ENCODE results near the gene PPIA. TPM values are rescaled to one million over a fixed set of nuclear protein-coding genes. Genes with fewer than 3 reads are reported as not detected.
"Not testable (repeated sequence)": the region's sequence is repeated elsewhere in the genome, so short reads cannot be mapped to it uniquely, and the experiment has no call there.

PPIA gene
- polyA plus RNA-seq, 3 donors: 1,223 to 1,327 (median 1,239) TPM

GRCh38 chr7:44803828-44804519 is 7.5 kb downstream of the PPIA start:
- not testable (repeated sequence) for DNase-seq

GRCh38 chr7:44805950-44806349 is 9.5 kb downstream of the PPIA start:
- no peak for DNase-seq

- no peak for DNase-seq
These were observed 12.5 kb downstream of the PPIA start for GRCh38 chr7:44808914-44809393.

DNA sequence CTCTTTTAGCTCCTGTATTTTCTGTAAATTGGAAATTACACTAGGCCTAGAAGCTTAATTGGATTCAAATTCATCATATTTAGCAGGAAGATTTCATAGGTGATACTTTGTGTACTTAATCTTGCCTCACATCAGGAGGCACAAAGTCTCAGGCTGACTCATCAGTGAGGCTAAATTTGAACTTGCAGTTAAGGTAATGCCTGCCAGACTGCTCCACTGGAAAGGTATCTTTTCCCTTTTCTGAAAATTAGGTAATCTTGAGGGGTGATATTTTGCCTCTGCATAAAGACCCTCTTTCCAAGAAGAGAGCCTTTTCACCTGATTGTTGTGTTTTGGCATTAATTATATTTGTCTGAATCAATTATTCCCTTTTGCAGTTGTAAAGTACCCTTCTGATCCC is 14.6 kb downstream of the PPIA start:
- DNase-seq: no peak

- DNase-seq: no peak
These were observed 15.1 kb downstream of the PPIA start for GRCh38 chr7:44811571-44811970.

DNA sequence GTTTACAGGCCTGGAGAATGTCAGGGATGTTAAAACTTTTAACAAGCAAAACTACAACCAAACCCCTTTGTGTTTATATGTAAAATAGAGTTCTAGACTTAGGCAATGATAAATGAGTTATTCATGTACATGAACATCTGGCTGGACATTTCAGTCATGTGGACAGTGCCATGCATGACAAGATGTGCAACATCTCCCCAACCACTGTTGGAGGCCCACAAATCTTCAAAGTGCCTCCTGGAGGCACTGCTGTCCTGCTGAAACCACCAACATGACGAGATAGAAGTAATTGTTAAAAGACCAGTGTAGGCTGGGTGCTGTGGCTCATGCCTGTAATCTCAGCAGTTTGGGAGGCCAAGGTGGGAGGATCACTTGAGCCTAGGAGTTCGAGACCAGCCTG is 18.4 kb downstream of the PPIA start:
- DNase-seq: no peak

DNA sequence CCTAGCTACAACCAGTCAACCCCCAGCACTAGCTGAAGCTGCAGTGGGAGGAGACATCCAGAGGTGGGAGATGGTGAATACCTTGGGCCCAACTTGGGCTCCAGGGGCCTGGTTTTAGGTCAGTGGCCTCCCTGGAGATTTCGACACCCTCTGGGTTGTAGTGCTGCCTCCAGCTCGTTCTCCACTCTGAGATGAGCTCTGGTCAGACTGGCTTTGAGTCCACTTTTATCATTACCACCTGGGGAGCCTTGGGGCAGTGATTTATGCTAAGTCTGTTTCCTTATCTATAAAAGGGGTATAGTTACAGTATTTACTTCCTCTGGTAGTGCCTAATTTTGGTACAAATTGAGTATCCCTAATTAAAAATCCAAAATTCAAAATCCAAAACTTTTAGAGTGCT is 22.8 kb downstream of the PPIA start:
- no peak for DNase-seq

DNA sequence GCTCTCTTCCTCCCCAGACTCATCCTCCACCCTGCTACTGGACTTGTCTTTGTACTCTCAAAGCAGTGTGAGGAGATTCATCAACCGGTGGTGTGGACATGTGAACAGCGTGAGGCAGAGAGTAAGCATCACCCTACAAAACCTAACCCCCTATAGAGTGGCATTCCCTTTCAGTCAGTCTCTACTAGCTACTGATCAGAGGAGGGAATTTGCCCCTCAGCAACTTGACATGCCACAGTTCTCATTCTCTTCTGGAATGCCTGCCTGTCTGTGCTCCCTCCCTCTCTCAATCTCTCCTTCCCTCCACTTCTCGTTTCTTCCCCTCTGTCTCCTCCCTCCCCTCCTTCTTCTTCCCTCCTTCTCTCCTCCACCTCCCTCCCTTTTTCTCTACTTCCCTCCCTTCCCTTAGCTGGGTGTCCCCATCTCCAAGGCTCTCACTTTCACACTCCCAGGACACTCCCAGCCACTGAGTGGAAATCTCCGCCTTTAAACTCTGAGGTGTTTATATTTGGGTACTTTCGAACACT is 26.8 kb downstream of the PPIA start:
- DNase-seq: no peak

DNA sequence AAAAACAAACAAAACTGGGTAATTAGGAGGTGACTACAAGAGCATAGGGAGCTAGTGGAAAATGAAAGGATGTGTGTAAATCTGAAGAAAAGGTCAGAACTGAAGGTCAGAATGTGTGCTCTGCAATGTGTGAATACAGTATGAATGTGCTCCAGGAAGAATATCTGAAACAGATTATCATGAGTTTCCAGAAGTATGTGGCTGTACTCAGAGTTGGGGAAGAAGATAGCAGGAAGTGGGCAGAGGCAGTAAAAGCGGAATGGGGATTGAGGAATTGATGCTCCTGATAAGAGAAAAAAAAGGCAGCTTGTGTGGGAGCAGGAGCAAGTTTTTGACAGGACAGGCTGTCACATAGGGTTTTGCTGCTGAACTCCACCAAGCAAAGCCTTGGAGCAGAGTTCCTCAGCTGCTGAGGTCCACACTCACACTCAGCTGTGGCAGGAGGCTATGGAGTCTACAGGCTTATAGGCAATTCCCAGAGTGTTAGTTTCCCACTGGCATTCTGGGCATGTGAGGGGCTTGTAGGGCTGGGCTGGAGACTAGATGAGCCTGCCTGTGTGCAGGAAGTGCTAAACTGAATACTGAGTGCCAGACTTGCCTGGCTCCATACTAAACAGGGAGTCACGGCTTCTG is 28.5 kb downstream of the PPIA start:
- DNase-seq: no peak

DNA sequence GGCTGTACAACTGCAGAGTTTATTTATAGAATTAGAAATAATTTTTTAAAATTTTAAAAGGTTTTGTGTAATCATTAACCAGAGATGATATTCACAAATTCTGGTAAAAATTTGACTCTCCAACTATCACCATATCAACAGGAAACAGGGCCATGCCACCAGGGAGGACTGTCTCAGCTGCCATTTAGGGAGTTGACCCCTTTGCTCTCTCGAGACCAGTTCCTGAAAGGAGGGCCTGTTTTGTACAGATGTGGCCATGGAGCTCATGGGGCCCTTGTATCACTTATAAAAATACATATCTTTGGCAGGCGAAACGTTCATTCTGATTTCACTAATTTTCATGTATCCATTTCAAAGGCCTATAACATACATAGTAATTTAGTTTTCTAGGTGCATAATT is 31.1 kb downstream of the PPIA start:
- no peak for DNase-seq

DNA sequence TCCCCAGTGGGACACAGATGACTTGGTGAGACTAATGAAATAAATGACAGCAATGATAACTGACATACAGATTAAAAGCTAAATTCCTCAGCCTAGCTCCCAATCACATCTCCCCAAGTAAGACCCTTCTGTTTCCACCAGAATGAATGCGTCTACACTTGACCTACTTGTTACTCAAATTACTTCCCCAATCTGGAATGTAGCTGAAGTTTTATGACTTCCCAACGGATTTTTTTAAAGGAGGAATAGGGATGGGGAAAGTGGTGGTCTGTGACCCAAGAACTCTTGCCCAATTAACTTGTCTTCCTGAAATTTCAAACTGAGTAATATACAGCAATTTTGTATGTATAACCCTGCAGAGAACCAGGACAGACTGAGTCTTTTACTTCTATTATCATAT is 42.3 kb downstream of the PPIA start:
- peak; percentile 52 for DNase-seq

GRCh38 chr7:44842675-44843074 is 46.2 kb downstream of the PPIA start:
- not testable (repeated sequence) for DNase-seq

- not testable (repeated sequence) for DNase-seq
These were observed 47.0 kb downstream of the PPIA start for GRCh38 chr7:44843440-44843839.

DNA sequence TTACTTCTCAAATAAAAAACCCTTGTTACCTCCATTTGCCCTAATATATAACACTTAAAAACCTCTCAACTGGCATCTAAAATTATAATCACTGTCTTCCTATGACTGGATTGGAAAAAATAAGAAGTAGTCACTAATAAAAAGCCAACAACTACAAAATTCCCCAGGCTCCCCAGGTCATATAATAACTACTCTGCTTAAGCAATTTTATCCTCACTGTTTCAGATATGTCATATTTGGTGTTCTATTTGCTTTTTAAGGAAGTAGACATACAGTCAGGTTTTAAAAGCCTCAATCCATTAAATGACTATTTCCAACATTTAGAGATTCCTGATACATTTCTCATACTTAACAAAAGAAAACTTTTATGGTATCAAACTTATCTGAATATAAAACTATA is 49.0 kb downstream of the PPIA start:
- DNase-seq: no peak

GRCh38 chr7:44846390-44846789 is 49.9 kb downstream of the PPIA start:
- DNase-seq: not testable (repeated sequence)

- DNase-seq: no peak
These were observed 50.5 kb downstream of the PPIA start for GRCh38 chr7:44846816-44847508.

DNA sequence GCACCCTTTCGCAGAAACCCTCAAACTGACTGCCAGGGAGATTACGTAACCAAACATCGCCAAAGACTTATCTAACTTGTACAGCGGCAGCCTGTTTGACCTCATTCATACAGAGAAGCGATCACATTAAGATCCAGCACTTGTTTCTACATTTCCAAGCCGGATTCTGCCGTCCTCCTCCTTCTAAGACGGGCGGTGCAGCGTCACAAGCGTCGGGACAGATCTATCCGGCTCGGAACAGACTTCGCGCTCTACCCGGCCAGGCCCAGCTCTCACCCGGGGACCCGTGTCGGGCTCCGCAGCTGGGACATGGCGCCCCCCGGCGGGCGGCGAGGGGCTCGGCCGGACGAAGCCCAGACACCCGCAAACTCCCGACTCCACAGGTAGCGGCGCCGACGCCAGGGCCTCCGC is 51.0 kb downstream of the PPIA start:
- DNase-seq: peak; percentile 87

GRCh38 chr7:44847920-44848634 is 51.6 kb downstream of the PPIA start, which contains the start of gene H2AZ2:
Gene H2AZ2 (minus strand): TSS chr7:44848087. CDS start chr7:44847971, 116 bp downstream.
- peak; percentile 100 for DNase-seq

- no peak for DNase-seq
These were observed 52.9 kb downstream of the PPIA start for GRCh38 chr7:44849259-44849884.

GRCh38 chr7:44849885-44850544 is 53.5 kb downstream of the PPIA start:
- DNase-seq: no peak

- DNase-seq: no peak
These were observed 56.1 kb downstream of the PPIA start for GRCh38 chr7:44852590-44852989.
